Lower leg skin (tissue), 3 donors: Measurements from ENCODE around the gene CORO1C.

ENCODE experiments used
- CTCF ChIP-seq, 3 donors: fragments of 450-650 bp; IDR thresholded peaks; one replicate each; pipeline ENCODE4 v1.5.1; 2016; ENCODE audit warnings: antibody characterized with exemption in 3 of 3, mild to moderate bottlenecking in 3 of 3, moderate library complexity in 2 of 3
- POLR2A ChIP-seq, 2 donors: fragments of 450-650 bp; IDR thresholded peaks; one replicate each; pipeline ENCODE4 v1.6.1; 2016 to 2017; ENCODE audit warnings: antibody characterized with exemption in 2 of 2, mild to moderate bottlenecking in 1 of 2, moderate library complexity in 1 of 2

GRCh38 chr12:108603743-108604142 is 127.6 kb downstream of the CORO1C start:
- no peak for TF ChIP-seq CTCF (IDR thresholded peaks at IDR 0.05)
- TF ChIP-seq POLR2A (IDR thresholded peaks at IDR 0.05) = no peak
